ENCODE measurements around the gene EML4. TPM values are rescaled to one million over a fixed set of nuclear protein-coding genes. Genes with fewer than 3 reads are reported as not detected.
A peak's percentile ranks its signal among the peaks of the same experiment; 100 is the strongest.

Gene EML4
- total RNA-seq, 1 donor from 2014 or later: 109 TPM

DNA sequence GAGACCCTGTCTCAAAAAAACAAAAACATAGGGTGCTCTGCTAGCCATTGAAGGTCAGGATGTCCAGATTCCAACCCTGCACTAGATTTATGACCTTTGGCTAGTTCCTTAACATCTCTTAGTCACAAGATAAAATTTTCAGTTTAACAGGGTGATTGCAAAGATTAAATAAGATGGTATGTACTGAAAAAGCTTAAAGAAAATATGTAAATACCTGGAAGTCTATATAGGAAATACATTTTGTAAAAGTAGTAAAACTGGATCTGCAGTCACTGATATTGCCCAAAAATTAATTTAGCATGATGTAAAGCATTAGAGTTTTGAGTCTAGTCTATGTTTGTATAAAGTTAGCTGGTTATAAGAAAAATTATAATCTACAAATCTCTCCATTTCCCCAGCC, 197.3 kb downstream of the EML4 start:
- Histone ChIP-seq H3K27ac (no peak overlapping the region), H3K9me3 (no peaks in the 10 kb centered on the region), H3K36me3 (no peaks in the 10 kb centered on the region), H3K27me3 (ENCODE audit: low read depth) (no peaks in the 10 kb centered on the region), H3K4me3 (no peak overlapping the region), H3K4me1 (peaks cover 26% of the 10 kb centered on the region)
- TF ChIP-seq, protein P1, sequence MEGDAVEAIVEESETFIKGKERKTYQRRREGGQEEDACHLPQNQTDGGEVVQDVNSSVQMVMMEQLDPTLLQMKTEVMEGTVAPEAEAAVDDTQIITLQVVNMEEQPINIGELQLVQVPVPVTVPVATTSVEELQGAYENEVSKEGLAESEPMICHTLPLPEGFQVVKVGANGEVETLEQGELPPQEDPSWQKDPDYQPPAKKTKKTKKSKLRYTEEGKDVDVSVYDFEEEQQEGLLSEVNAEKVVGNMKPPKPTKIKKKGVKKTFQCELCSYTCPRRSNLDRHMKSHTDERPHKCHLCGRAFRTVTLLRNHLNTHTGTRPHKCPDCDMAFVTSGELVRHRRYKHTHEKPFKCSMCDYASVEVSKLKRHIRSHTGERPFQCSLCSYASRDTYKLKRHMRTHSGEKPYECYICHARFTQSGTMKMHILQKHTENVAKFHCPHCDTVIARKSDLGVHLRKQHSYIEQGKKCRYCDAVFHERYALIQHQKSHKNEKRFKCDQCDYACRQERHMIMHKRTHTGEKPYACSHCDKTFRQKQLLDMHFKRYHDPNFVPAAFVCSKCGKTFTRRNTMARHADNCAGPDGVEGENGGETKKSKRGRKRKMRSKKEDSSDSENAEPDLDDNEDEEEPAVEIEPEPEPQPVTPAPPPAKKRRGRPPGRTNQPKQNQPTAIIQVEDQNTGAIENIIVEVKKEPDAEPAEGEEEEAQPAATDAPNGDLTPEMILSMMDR (IDR thresholded peaks at IDR 0.05): no peak
- no peak for DNase-seq
- ATAC-seq: no peak
- intact Hi-C loops (cut with DNase I): no loop called here

DNA sequence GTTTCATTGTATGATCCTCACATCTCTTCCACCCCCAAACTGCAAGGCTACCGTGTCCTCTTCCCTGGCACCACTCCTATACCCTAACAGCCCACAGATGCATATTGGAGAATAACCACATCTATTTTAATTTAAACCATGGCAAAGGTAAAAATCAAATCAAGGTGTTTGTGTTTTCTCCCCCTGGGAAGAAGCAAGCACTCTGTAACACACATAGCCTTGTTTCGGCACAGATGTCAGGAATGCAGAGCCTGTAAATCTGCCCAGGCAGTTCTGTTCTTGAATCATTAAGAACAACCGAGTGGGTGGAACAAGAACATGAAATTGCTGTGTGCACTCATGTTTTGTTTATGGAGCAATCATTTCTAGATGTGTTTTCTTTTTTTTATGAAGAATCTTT, 198.7 kb downstream of the EML4 start:
- H3K4me3 ChIP-seq: peak overlapping the region; percentile 18
- H3K27me3 ChIP-seq (ENCODE audit: low read depth): no peaks in the 10 kb centered on the region
- H3K9me3 ChIP-seq: no peaks in the 10 kb centered on the region
- intact Hi-C loops (cut with DNase I): no loop called here
- TF ChIP-seq, protein P1 (IDR thresholded peaks at IDR 0.05): no peak
- H3K27ac ChIP-seq: peak overlapping the region; percentile 51
- H3K4me1 ChIP-seq: peaks cover 18% of the 10 kb centered on the region
- ATAC-seq: peak; percentile 45 to 71
- no peak for DNase-seq
- no peaks in the 10 kb centered on the region for H3K36me3 ChIP-seq

DNA sequence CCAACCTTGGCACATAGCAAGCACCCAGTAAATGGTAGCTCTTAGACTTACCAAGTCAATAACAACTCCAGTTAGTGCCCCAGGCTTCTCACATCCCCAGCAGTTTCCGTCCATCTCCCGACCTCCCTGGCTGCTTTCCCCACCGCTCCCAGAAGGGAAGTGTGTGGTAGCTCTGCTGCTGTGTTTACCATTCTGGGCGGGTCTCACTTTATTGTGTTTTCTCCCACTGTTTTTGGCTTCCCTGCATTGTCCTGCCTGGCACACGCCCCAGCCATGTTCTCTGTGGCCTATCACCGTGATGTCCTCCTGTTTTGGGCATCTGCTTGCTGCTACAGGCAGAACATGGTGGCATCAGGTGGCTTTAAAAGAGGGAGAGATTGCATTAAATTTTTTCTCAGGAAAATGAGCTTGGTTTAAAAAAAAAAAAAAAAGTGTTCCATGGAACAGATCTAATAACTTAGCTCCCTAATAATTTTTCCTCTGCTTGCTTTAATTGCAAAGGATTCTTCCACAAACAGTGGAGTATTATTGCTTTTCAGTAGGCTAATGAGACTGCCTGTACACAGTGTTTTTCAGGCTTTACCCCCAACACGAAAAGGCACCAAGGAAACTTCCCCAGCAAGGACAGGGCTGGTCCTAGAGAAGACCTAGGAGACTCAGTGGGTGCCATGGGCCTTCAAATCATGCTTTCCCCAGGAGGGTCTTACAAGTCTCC, 199.8 kb downstream of the EML4 start:
- Histone ChIP-seq H3K9me3 (no peaks in the 10 kb centered on the region), H3K36me3 (no peaks in the 10 kb centered on the region), H3K4me3 (peak overlapping the region; percentile 18), H3K4me1 (peaks cover 18% of the 10 kb centered on the region), H3K27ac (peak overlapping the region; percentile 56), H3K27me3 (ENCODE audit: low read depth) (no peaks in the 10 kb centered on the region)
- TF ChIP-seq, protein P1 (IDR thresholded peaks at IDR 0.05): no peak
- peak; percentile 17 to 40 for ATAC-seq
- DNase-seq: no peak
- intact Hi-C loops (cut with DNase I): no loop called here

DNA sequence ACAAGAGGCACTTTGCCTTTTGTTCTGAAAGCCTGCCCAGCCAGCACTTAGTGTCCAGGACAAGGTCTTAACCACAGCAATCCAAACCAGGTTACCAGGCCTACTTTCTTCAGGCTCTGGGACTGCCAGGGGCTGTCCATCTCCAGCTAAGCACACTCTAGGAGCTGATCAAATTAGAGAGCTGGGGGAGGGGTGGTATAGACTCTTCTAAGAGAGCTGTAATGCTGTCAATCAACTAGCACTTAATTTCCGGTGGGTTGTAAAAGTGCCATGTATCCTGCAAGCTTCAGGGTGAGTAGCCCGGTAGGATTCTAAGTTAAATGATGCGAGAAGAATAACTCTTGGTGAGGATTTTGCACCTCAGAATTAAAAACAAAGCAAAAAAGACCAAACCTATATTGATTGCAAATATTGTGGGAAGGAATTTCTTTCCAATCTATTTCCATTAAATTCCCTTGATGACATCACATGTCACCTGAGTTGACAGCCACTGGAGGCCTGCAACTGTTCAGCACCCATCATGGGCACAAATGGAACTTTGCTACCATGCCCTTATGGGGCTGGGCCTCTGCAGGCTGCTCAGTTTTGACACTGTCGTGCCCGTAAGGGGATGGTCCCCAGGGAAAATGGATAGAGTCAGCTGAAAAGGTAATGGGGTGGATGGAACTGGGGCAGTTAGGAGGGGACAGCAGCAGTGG, 200.5 kb downstream of the EML4 start:
- ATAC-seq (no peak), DNase-seq (no peak)
- Histone ChIP-seq H3K36me3 (no peaks in the 10 kb centered on the region), H3K27me3 (ENCODE audit: low read depth) (no peaks in the 10 kb centered on the region), H3K4me3 (no peak overlapping the region), H3K9me3 (no peaks in the 10 kb centered on the region), H3K27ac (peak overlapping the region; percentile 56), H3K4me1 (peaks cover 18% of the 10 kb centered on the region)
- TF ChIP-seq, protein P1 (IDR thresholded peaks at IDR 0.05): no peak
- intact Hi-C loops (cut with DNase I): no loop called here

DNA sequence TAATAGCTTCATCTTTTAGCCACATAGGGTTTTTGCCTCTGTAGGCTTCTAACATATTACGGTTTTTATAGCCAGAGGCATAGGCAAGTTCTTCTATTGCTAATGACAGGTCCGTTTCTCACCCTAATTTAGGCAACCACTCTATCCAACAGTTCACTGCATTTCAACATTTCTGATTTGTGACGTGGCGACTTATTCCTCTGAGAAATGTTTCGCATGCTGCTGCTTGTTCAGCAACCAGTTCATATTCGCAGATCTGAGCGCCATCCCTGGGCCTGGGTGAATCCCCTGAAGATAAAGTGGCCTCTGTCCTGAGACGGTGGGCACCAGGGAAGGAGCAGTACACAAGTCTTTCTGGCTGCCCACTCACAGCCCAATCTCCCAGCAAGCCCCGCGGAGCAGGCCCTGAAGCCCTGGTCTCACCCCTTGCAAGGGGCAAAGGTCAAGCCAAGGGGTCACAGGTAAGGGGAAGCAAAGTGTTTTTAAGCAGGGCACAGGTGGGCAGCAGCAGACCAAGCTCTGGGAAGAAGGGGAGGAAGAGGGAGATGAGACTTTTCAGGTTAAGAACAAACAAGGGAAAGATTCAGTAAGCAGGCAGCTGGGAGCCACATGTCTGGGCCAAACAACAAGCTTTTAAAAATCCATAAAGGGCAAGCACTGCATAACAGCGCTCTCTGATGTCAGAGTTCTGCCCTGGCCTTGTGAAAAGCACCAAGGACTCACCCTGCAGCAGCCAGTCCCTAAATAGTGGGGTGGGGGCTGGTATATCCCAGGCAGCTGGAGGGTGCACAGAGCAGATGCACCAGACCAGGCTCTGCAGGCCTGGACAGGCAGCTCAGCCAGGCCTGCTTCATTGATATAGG, 202.7 kb downstream of the EML4 start:
- no peak overlapping the region for H3K27ac ChIP-seq
- ATAC-seq (no peak), DNase-seq (no peak)
- H3K9me3 ChIP-seq: no peaks in the 10 kb centered on the region
- H3K4me3 ChIP-seq: no peak overlapping the region
- H3K36me3 ChIP-seq: no peaks in the 10 kb centered on the region
- H3K4me1 ChIP-seq: peaks cover 18% of the 10 kb centered on the region
- TF ChIP-seq, protein P1 (IDR thresholded peaks at IDR 0.05): no peak
- H3K27me3 ChIP-seq (ENCODE audit: low read depth): no peaks in the 10 kb centered on the region
- intact Hi-C loops (cut with DNase I): no loop called here
